CD14-positive monocyte (primary cell): ENCODE data around the gene PTPRD. TPM values are rescaled to one million over a fixed set of nuclear protein-coding genes. Genes with fewer than 3 reads are reported as not detected.

ENCODE experiments used
- DNase-seq, 3 donors: peaks; one replicate each; pipeline ENCODE4 v3.0.0-alpha.2; 2011 to 2022
- H2AFZ ChIP-seq: 2 replicates; pipeline ENCODE4 v1.6.0; 2012; ENCODE audit warnings: mild to moderate bottlenecking, low read depth, low read length, inconsistent platforms; ENCODE audit not compliant: insufficient read depth, poor library complexity, severe bottlenecking
- H3K27ac ChIP-seq, 2 donors: 1 replicate in 1 of 2; 2 replicates in 1 of 2; pipeline ENCODE4 v1.5.1; 2012 to 2013; ENCODE audit warnings: low read length in 2 of 2, control low read depth in 1 of 2, inconsistent platforms in 1 of 2, low read depth in 1 of 2, mild to moderate bottlenecking in 1 of 2
- H3K27me3 ChIP-seq, 2 donors: one replicate each; pipeline versions ENCODE4 v1.6.0 to v1.6.1; 2011 to 2013; ENCODE audit warnings: low read length in 2 of 2; ENCODE audit not compliant: control insufficient read depth in 2 of 2, insufficient read depth in 2 of 2
- H3K36me3 ChIP-seq, 2 donors: replicated peaks in 1 of 2; 1 replicate in 1 of 2; 2 replicates in 1 of 2; pipeline versions ENCODE4 v1.5.1 to v1.6.1; 2012 to 2013; ENCODE audit warnings: low read length in 2 of 2, control low read depth in 1 of 2, inconsistent platforms in 1 of 2, mild to moderate bottlenecking in 1 of 2; ENCODE audit not compliant: insufficient read depth in 2 of 2, control insufficient read depth in 1 of 2
- H3K4me1 ChIP-seq, 2 donors: 1 replicate in 1 of 2; 2 replicates in 1 of 2; pipeline versions ENCODE4 v1.5.1 to v1.6.1; 2012 to 2013; ENCODE audit warnings: low read length in 2 of 2, control low read depth in 1 of 2, inconsistent platforms in 1 of 2, mild to moderate bottlenecking in 1 of 2, moderate library complexity in 1 of 2; ENCODE audit not compliant: insufficient read depth in 2 of 2, control insufficient read depth in 1 of 2
- H3K4me2 ChIP-seq: replicated peaks from 2 replicates; pipeline ENCODE3; 2012; ENCODE audit warnings: low read length, moderate library complexity, mild to moderate bottlenecking; ENCODE audit not compliant: poor library complexity, severe bottlenecking; ENCODE audit errors: extremely low read depth
- H3K4me3 ChIP-seq, 3 experiments: fragments of 200-600 bp in 1 of 3; sonication (generic) in 1 of 3; replicated peaks in 1 of 3; 1 replicate in 2 of 3; 2 replicates in 1 of 3; pipeline ENCODE4 v1.5.1; 2011 to 2013; ENCODE audit warnings: low read length in 3 of 3, mild to moderate bottlenecking in 3 of 3, control low read depth in 2 of 3, low read depth in 2 of 3, inconsistent platforms in 1 of 3, moderate library complexity in 1 of 3
- H3K79me2 ChIP-seq: 2 replicates; pipeline ENCODE4 v1.6.0; 2012; ENCODE audit warnings: mild to moderate bottlenecking, control low read depth, inconsistent platforms, low read length, moderate library complexity; ENCODE audit not compliant: insufficient read depth
- H3K9ac ChIP-seq: 2 replicates; pipeline ENCODE4 v1.6.0; 2017; ENCODE audit warnings: low read length, mild to moderate bottlenecking; ENCODE audit not compliant: insufficient read depth, poor library complexity, severe bottlenecking
- H3K9me3 ChIP-seq, 2 donors: replicated peaks in 1 of 2; 1 replicate in 1 of 2; 2 replicates in 1 of 2; pipeline versions ENCODE4 v1.5.1 to v1.6.1; 2012 to 2013; ENCODE audit warnings: low read length in 2 of 2, control low read depth in 1 of 2; ENCODE audit not compliant: control insufficient read depth in 1 of 2, insufficient read depth in 1 of 2
- H4K20me1 ChIP-seq: 2 replicates; pipeline ENCODE4 v1.6.0; 2012; ENCODE audit warnings: mild to moderate bottlenecking, low read length, control low read depth, moderate library complexity; ENCODE audit not compliant: insufficient read depth
- H3K27ac Mint-ChIP-seq, 7 donors: one replicate each; pipeline ENCODE4 v1.8.0; 2020; ENCODE audit warnings: mild to moderate bottlenecking in 7 of 7, mixed read lengths in 7 of 7, moderate library complexity in 6 of 7, inconsistent platforms in 2 of 7
- H3K27me3 Mint-ChIP-seq, 3 donors: one replicate each; pipeline ENCODE4 v1.8.0; 2021 to 2022; ENCODE audit warnings: low read depth in 3 of 3, mild to moderate bottlenecking in 3 of 3, mixed read lengths in 3 of 3, moderate library complexity in 3 of 3, inconsistent platforms in 1 of 3
- H3K36me3 Mint-ChIP-seq, 2 donors: one replicate each; pipeline ENCODE4 v1.8.0; 2020; ENCODE audit warnings: mixed read lengths in 2 of 2, inconsistent platforms in 1 of 2, mild to moderate bottlenecking in 1 of 2
- H3K4me1 Mint-ChIP-seq: one replicate; pipeline ENCODE4 v1.8.0; 2020; ENCODE audit warnings: mild to moderate bottlenecking, mixed read lengths
- H3K4me3 Mint-ChIP-seq, 2 donors: one replicate each; pipeline ENCODE4 v1.8.0; 2020; ENCODE audit warnings: mild to moderate bottlenecking in 2 of 2, mixed read lengths in 2 of 2, moderate library complexity in 1 of 2
- H3K9me3 Mint-ChIP-seq, 7 donors: one replicate each; pipeline ENCODE4 v1.8.0; 2020 to 2022; ENCODE audit warnings: mixed read lengths in 7 of 7, mild to moderate bottlenecking in 6 of 7, moderate library complexity in 6 of 7, inconsistent platforms in 2 of 7
- CTCF ChIP-seq: fragments of 200-600 bp; IDR thresholded peaks from one replicate; pipeline ENCODE4 v1.8.0; 2022; ENCODE audit warnings: antibody characterized with exemption, mild to moderate bottlenecking
- WGBS: methylation state at CpG from one replicate; pipeline ENCODE4 v1.1.5; 2013; ENCODE audit warnings: missing lambda C conversion rate; ENCODE audit not compliant: insufficient coverage; 5-methylcytosine and 5-hydroxymethylcytosine counted together
- intact Hi-C, 2 donors: fragments of 100-400 bp; cut with micrococcal nuclease; formaldehyde crosslinking; loops; one replicate each; pipeline versions ENCODE4 v1.15.0 to v1.15.1; 2023
- polyA plus RNA-seq, 3 donors: library from polyadenylated mRNA; depleted of rRNA in 1 of 3; unstranded in 2 of 3; stranded (reverse) in 1 of 3; fragments of 300-500 nt in 2 of 3; fragments of >200 nt in 1 of 3; fragmentation: Illumina TruSeq in 2 of 3; gene quantifications; 1 replicate in 2 of 3; 2 replicates in 1 of 3; pipeline ENCODE4 v1.2.3, GENCODE V29; 2012 to 2021

The PTPRD gene
- polyA plus RNA-seq, 3 donors = not detected

- Histone ChIP-seq H2AFZ (no peak overlapping the region), H3K4me1 (no peaks in the 10 kb centered on the region), H4K20me1 (no peaks in the 10 kb centered on the region), H3K36me3 (no peaks in the 10 kb centered on the region), H3K4me3 (no peak overlapping the region), H3K9ac (no peak overlapping the region), H3K27me3 (no peaks in the 10 kb centered on the region), H3K4me2 (no peak overlapping the region), H3K9me3 (no peaks in the 10 kb centered on the region), H3K79me2 (no peaks in the 10 kb centered on the region), H3K27ac (no peak overlapping the region)
- intact Hi-C loops = no loop called here
- no peak overlapping the region for H3K27ac Mint-ChIP-seq
- H3K9me3 Mint-ChIP-seq = peaks cover 0 to 2% (median 0%) of the 10 kb centered on the region in 7 donors
- WGBS = 93% methylated on average over 3 of the region's 9 CpGs
- no peaks in the 10 kb centered on the region for H3K36me3 Mint-ChIP-seq
- no peaks in the 10 kb centered on the region for H3K27me3 Mint-ChIP-seq
- no peaks in the 10 kb centered on the region for H3K4me1 Mint-ChIP-seq
- H3K4me3 Mint-ChIP-seq = no peak overlapping the region
- TF ChIP-seq CTCF = no peak
- no peak for DNase-seq
Observed at GRCh38 chr9:9536523-9536922, 1076.3 kb downstream of the PTPRD start.

- 89% methylated on average over 4 of the region's 8 CpGs for WGBS
- Mint-ChIP-seq H3K36me3 (no peaks in the 10 kb centered on the region), H3K27ac (no peak overlapping the region), H3K9me3 (peaks cover 0 to 5% (median 0%) of the 10 kb centered on the region in 7 donors), H3K27me3 (peaks cover 0 to 2% (median 2%) of the 10 kb centered on the region in 3 donors), H3K4me3 (no peak overlapping the region), H3K4me1 (no peaks in the 10 kb centered on the region)
- no peak for TF ChIP-seq CTCF
- intact Hi-C loops = no loop called here
- Histone ChIP-seq H3K4me3 (no peak overlapping the region), H3K27me3 (no peaks in the 10 kb centered on the region), H3K4me2 (no peak overlapping the region), H3K9ac (no peak overlapping the region), H3K9me3 (no peaks in the 10 kb centered on the region), H4K20me1 (no peaks in the 10 kb centered on the region), H3K4me1 (no peaks in the 10 kb centered on the region), H3K36me3 (no peaks in the 10 kb centered on the region), H3K79me2 (no peaks in the 10 kb centered on the region), H3K27ac (no peak overlapping the region), H2AFZ (no peak overlapping the region)
- no peak for DNase-seq
Observed at GRCh38 chr9:9523476-9524139, 1089.2 kb downstream of the PTPRD start.
